ENCODE data around the gene TMEM40.

The TMEM40 gene

GRCh38 chr3:12775226-12775625, 16.2 kb upstream of the TMEM40 start:
- no peak for DNase-seq

- DNase-seq: no peak
These were observed 15.6 kb upstream of the TMEM40 start for GRCh38 chr3:12774619-12775018.

- no peak for DNase-seq
These were observed 14.6 kb upstream of the TMEM40 start for GRCh38 chr3:12773710-12774086.

- DNase-seq: no peak
These were observed 14.1 kb upstream of the TMEM40 start for GRCh38 chr3:12773030-12773709.

GRCh38 chr3:12772462-12772861, 13.4 kb upstream of the TMEM40 start:
- DNase-seq: no peak

GRCh38 chr3:12771236-12771635, 12.2 kb upstream of the TMEM40 start:
- no peak for DNase-seq

- no peak for DNase-seq
These were observed 10.7 kb upstream of the TMEM40 start for GRCh38 chr3:12769761-12770160.

- no peak for DNase-seq
These were observed 9.8 kb upstream of the TMEM40 start for GRCh38 chr3:12768579-12769527.

- DNase-seq: no peak
These were observed 7.5 kb upstream of the TMEM40 start for GRCh38 chr3:12766541-12766940.

- DNase-seq: no peak
These were observed 5.2 kb upstream of the TMEM40 start for GRCh38 chr3:12764171-12764776.

- DNase-seq: no peak
These were observed 870 bp upstream of the TMEM40 start for GRCh38 chr3:12759693-12760565.

GRCh38 chr3:12758025-12758781, 856 bp downstream of the TMEM40 start:
- no peak for DNase-seq

GRCh38 chr3:12756635-12757034, 2.4 kb downstream of the TMEM40 start:
- DNase-seq: no peak

- DNase-seq: no peak
These were observed 2.9 kb downstream of the TMEM40 start for GRCh38 chr3:12756175-12756574.

- DNase-seq: no peak
These were observed 3.3 kb downstream of the TMEM40 start for GRCh38 chr3:12755754-12756153.

- no peak for DNase-seq
These were observed 4.7 kb downstream of the TMEM40 start for GRCh38 chr3:12754313-12754712.

GRCh38 chr3:12753275-12754028, 5.6 kb downstream of the TMEM40 start:
- no peak for DNase-seq

- no peak for DNase-seq
These were observed 6.2 kb downstream of the TMEM40 start for GRCh38 chr3:12752809-12753208.

GRCh38 chr3:12752102-12752501, 7.0 kb downstream of the TMEM40 start:
- DNase-seq: no peak

- no peak for DNase-seq
These were observed 7.5 kb downstream of the TMEM40 start for GRCh38 chr3:12751571-12751970.

- no peak for DNase-seq
These were observed 8.4 kb downstream of the TMEM40 start for GRCh38 chr3:12750658-12751071.

Data from NCI-H1105 (cell line).